ENCODE data around the gene S100A3.

GRCh38 chr1:153503766-153504165, 45.3 kb downstream of the S100A3 start:
- TF ChIP-seq CTCF (IDR thresholded peaks at IDR 0.05) (no peak), POLR2A (IDR thresholded peaks at IDR 0.05) (no peak)

Measured in prostate gland (tissue), 2 donors.